GM12875 (cell line): ENCODE results near the gene SCFD1.

ENCODE experiments used
- H3K4me3 ChIP-seq: one replicate; pipeline ENCODE4 v1.5.1; 2011; ENCODE audit warnings: low read depth, low read length, control low read depth
- TF ChIP-seq, protein P1 (sequence below): IDR thresholded peaks from 2 replicates; pipeline ENCODE4 v1.5.1; 2011; ENCODE audit warnings: low read depth, mild to moderate bottlenecking, control low read depth, inconsistent platforms, low read length, moderate library complexity, borderline replicate concordance; ENCODE audit not compliant: insufficient read depth

Gene SCFD1

DNA sequence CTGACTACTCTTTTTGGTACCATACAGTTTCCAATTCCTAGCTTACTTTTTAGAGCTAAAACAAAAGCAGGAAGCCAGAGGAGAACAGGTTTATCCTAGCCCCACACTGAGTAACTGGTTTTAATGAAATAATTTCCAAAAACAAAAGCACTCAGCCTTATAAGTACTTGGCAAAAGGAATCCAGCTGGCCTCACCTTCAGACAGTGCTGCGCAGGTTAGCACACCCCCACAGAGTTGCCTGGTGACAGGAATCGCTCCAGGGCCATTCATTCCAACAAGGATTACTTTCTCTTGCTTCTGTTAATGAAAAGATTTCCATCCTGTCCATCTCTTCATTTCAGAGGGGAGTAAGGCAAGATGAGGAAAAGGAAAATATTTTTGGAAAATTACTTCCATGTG, 84.6 kb downstream of the SCFD1 start:
- TF ChIP-seq, protein P1, sequence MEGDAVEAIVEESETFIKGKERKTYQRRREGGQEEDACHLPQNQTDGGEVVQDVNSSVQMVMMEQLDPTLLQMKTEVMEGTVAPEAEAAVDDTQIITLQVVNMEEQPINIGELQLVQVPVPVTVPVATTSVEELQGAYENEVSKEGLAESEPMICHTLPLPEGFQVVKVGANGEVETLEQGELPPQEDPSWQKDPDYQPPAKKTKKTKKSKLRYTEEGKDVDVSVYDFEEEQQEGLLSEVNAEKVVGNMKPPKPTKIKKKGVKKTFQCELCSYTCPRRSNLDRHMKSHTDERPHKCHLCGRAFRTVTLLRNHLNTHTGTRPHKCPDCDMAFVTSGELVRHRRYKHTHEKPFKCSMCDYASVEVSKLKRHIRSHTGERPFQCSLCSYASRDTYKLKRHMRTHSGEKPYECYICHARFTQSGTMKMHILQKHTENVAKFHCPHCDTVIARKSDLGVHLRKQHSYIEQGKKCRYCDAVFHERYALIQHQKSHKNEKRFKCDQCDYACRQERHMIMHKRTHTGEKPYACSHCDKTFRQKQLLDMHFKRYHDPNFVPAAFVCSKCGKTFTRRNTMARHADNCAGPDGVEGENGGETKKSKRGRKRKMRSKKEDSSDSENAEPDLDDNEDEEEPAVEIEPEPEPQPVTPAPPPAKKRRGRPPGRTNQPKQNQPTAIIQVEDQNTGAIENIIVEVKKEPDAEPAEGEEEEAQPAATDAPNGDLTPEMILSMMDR, result no peak
- no peak overlapping the region for H3K4me3 ChIP-seq

DNA sequence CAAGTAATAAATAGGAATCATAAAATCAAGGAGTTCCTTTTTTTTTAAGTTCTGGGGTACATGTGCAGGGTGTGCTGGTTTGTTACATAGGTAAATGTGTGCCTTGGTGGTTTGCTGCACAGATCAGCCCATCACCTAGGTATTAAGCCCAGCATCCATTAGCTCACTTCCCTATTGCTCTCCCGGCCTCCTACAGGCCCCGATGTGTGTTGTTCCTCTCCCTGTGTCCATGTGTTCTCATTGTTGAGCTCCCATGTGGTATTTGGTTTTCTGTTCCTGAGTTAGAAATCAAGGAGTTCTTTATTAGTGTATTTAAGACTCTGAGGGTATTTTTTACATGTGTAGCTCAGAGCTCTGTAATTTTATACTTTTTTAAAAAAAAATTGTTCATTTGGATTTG, 86.0 kb downstream of the SCFD1 start:
- TF ChIP-seq, protein P1, result no peak
- no peak overlapping the region for H3K4me3 ChIP-seq

DNA sequence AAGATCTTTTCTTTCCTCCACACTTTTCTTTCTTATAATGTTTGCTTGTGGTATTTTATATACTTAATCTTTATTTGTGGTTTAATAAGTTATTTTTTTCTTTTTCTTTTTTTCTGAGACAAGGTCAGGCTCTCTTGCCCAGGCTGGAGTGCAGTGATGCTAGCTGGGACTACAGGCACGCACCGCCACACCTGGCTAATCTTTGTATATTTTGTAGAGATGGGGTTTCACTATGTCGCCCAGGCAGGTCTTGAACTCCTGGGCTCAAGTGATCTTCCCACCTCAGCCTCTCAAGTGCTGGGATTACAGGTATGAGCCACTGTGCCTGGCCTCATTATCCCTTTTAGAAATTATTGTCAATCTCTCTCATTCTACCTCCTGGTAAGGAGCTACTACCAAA, 87.1 kb downstream of the SCFD1 start:
- TF ChIP-seq, protein P1, result no peak

DNA sequence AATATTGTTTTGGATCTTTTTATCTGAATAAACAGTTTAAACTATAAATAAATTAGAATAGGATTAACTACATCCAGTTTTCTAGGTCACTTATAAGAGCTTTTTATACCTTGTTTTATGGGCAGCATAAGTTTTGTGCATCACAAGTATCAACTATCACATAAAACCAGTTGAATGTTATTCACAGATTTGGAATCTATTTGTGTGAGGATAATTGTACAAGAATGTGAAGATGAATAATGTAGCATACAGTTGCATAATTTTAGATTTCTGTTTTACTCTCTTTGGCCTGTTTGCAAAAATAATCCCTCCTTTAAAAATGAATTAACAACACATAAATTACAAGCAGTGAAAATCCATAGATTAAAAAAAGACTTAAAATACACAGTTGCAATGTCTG, 88.8 kb downstream of the SCFD1 start:
- H3K4me3 ChIP-seq, result no peak overlapping the region
- TF ChIP-seq, protein P1, result no peak

More for the DNA sequence above, 87.1 kb downstream of the SCFD1 start:
- no peak overlapping the region for H3K4me3 ChIP-seq

DNA sequence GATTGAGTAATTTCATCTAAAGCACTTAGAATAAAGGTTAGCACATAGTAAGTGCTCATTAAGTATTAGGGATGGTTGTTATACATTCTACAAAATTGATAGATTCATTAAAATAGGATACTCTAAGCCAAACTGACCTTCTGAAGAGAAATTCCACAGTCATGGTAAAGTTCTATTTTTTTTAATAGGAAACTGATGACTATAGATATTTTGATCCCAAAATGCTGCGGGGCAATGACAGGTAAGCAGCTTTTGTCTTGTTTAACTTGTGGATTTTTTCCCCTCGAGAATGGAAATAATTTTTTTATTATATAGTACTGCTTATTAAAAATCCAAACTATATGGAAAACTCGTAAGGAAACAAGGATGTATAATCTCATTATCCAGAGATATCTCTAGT, 97.0 kb downstream of the SCFD1 start:
- no peak overlapping the region for H3K4me3 ChIP-seq
- TF ChIP-seq, protein P1, result no peak

DNA sequence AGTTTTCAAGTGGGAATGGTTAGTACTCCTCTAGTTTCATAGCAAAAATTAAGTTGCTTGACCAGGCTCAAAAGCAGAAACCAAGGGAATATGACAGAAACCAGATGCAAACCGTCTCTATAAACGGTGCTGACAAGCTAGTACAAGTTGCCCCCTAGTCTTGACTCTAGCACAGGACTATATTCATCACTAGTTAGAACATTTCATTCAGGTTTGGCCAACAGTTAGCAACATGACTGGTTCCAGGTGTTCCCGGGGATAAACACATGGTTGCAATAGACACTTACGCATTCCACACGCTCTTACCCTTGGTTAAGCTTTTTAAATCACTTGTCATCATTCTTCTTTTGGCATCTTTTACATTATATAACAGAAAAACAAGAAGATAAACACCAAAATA, 103.6 kb downstream of the SCFD1 start:
- TF ChIP-seq, protein P1, result no peak

DNA sequence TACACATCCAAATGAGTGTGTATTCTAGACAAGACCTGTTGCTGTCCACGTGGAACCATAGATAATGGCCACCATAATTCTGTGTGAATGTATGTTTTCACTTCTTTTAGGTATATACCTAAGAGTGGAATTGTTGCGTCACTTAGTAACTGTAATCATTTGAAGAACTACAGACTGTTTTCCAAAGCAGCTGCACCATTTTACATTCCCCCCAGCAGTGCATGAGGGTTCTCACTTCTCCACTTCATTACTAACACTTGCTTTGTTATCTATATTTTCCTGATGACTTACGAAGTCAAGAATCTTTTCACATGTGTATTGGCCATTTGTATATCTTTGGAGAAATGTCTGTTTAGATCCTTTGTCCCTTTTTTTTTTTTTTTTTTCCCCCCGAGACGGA, 106.4 kb downstream of the SCFD1 start:
- H3K4me3 ChIP-seq, result no peak overlapping the region
- TF ChIP-seq, protein P1, result no peak

More for the DNA sequence above, 103.6 kb downstream of the SCFD1 start:
- H3K4me3 ChIP-seq, result no peak overlapping the region
